ENCODE measurements around the gene CPEB1.
"Not testable (repeated sequence)": the region's sequence is repeated elsewhere in the genome, so short reads cannot be mapped to it uniquely, and the experiment has no call there.

Gene CPEB1

DNA sequence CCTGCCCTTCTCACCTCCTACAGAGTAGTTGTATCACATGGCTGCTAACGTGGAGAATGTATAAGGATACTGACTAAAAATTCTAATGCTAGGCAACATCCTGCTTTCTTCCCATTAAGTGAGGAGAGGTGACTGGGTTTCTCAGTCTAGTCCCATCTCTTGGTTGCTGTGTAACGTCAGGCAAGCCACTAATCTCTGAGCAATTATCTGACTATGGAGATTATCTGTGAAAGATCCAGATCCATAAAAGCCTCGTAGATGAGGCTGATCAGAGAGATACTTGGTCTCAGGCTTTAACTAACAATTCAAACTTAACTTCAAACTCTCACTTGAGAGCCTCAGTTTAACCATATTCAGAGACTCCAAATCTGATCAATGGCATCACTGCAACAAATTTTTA lies 102.2 kb downstream of the CPEB1 start:
- DNase-seq (ENCODE audit: low read depth in 2 of 2) = no peak

DNA sequence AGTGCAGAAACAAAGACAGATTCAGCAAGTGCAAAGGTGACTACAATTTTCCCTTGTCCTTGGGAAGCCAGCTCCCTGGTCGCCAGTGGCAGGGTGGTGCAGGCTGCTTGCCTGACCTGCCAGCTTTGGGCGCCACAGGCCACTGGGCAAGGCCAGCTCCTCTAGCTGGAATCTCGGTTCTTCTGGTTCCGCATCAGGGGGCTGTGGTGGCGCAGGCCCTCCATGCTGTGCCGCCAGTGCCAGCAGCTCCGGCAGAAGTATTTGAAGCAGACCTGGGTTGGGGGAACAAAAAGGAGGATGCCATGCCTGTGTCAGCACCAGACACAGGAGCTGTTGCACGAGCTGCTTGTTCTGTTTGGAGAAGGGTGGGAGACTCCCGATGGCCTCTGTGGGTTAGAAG lies 102.7 kb downstream of the CPEB1 start:
- no peak for DNase-seq (ENCODE audit: low read depth in 2 of 2)

DNA sequence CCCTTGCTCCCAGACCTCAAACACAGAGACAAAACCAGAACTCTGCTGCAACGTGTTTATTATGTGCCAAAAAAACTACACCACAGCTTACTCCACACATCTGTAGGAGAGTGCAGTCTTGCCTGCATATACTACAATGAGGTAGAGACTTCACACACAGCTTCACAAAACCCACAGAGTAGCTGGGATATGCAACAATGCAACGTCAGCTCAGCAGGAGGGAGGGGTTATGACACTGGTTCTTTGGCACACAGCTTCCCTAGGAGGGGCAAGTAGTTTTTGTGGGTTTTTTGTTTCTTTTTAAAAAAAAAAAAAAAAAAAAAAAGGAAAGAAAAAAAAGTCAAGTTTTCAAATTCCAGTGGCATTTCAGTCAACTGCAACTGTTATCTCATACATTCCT lies 104.0 kb downstream of the CPEB1 start:
- peak; percentile 54 to 55 for DNase-seq (ENCODE audit: low read depth in 2 of 2)

DNA sequence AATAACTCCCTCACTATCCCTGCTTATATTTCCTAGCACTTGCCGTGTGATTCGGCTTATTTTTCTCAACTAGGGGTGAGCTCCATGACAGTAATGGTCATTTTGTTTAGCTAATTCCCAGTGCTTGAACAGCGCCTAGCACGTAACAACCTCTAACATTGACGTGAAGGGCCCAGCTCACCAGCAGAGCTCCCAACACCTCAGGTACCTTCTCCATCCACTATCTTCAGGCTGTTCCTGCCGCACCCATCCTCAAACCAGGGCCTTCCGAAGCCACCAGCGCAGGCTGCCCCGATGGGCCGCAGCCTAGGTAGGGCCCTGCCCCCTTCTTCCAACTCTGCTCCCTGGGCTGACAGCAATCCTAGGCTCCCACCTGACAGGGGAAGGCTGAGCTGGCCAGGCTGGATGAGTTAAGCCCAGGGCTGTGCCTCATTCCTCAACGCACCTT lies 106.2 kb downstream of the CPEB1 start:
- DNase-seq (ENCODE audit: low read depth in 2 of 2) = no peak

DNA sequence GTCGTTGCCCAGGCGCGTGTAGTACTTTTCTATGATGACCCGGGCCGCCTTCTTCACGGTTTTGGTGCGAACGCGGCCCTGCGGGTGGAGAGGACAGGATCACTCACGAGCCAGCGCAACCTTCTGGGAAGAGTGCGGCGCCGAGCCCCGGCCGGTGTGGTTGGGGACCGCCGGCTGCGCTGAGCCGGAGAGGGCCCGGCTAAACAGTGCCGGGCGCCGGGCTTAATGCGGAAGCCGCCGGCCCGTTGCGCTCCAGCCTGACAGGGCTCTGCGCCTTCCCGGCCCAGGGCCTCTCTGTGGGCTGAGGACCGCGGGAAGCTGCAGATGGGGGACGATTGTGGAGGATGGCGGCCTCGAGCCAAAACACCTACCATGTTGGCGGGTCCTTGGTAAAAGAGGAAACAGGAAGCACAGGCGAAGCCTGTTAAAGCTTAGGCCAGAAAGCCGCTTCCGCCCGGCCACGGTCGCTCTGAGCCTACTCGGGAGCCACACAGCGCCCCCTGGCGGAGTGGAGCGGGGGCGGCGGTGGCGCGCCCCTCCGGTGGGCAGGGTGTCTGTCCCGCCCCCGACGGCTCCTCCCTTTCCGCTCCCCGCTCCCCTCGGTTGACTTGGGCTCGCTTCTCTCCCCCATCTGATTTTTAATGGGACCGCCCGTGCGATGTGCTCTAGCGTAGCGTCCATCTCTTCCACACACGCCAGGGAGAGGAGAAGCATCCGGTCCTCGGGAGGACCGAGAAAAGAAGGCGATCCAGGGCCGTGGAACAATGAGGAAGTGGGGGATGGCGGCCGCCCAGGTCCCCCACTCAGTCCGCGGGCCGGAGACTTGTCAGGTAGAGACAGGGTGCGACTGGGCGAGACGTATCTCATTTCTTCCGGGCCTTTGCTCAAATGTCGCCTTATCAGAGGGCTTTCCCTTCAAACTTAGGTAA lies 106.8 kb downstream of the CPEB1 start, which contains the start of gene RPS17:
TSS of gene RPS17 (minus strand) at position 403 of the 929 bp plus-strand sequence. CDS start at position 374, 29 bp downstream.
- DNase-seq (ENCODE audit: low read depth in 2 of 2) = peak; percentile 92

DNA sequence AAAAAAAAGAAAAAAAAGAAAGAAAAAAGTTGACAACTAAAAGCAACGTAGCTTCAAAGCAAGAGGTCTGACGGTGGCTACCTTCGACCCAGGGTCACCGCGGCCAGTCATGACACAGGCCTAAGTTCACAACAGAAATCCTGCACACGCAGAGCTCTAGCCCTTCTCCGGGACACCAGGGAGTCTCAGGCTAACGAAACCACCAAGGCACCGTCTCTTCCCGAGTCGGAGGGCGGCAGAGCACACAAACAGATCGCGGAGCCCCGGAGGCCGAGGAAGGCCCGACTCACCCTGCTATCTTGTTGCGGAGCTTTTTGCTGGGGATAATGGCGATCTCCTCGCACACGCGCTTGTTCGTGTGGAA lies 107.5 kb downstream of the CPEB1 start:
- no peak for DNase-seq (ENCODE audit: low read depth in 2 of 2)

DNA sequence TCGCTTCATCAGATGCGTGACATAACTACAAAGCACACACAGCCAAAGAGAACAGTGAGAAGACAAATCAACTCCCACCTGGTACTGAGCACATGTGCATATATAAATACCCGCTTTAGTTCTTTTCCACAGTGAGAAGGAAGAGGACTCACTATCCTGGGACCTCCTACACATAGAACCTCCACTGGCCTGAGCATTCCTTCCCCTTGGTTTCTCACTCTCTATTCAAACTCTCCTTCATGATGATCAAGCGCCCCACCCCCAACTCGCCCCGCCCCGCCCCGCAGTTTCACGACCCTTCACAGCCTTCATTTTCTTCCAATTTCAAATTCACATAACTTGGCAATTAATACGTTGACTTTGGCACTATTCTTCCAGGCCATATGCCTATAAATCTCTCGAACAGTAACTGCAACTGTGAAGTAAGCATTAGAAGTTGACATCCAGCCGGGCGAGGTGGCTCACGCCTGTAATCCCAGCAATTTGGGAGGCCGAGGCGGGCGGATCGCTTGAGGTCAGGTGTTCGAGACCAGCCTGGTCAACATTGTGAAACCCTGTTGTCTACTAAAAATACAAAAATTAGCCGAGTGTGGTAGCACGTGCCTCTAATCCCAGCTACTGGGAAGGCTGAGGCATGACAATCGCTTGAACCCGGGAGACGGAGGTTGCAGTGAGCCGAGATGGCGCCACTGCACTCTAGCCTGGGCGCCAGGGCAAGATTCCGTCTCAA lies 108.0 kb downstream of the CPEB1 start:
- DNase-seq (ENCODE audit: low read depth in 2 of 2) = no peak

DNA sequence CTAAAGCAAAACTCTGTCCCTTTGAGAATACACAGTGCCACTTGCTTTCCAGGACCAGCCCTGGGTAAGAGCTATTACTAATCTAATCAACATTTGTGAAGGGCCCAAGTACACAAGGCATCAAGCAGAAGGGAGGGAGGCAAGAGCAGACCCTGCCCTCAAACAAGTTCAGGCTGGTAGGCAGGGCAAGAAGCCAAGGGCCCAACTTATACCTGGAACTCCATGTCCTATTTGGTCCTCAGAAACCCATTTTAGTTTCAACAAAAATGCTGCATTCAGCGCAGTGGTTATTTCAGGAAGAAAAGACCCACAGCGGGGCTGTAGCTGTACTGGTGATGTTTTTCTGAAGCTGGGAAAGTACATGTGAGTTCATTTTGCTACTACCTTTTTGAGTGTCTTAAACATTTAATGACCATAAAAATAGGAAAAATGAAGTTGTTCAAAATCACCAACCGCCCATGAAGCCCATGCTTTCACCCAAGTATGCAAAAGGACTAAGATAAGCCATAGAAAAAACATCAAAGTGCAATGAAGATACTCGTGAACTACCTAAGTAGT lies 109.7 kb downstream of the CPEB1 start:
- DNase-seq (ENCODE audit: low read depth in 2 of 2) = no peak

DNA sequence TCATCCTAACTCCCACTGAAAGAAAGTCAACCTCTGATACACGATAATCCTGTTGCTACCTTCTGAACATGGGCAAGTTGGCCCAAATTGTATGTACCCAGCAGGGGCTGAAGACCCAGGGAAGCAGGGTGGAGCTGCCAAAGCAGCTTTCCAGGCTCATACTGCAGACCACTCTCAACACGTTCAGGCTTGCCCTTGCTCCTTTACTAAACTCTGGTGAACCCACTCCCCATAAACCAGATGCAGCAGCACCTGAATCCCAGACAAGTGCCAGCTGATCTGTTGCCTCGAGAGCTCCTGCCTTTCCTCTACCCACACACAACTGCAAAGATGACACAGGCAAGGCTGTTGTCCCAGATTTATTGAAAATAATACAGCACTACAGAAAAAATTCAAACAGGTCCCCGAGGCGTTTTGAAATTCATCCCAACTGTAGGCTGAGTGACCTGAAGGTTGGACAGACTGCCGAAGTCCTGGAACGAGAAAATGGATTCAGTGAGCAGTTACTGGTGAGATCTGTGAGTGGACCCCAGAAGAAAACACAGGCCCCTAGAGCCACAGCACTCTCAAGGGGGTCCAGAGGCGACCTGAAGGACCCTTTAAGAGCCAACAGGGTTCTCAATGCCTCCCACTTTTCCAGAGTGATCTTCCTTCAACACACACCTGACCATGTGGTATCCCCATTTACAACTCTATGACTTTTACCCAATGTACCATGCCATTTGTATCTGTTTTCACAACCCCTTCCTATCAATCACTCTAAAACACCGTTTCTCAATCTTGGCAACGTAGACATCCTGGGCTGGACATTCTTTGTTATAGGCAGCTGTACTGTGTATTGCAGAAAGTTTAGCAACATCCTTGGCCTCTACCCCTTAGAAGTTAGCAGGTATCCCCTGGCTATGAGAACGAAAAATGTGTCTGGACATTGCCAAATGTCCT lies 110.5 kb downstream of the CPEB1 start:
- no peak for DNase-seq (ENCODE audit: low read depth in 2 of 2)

DNA sequence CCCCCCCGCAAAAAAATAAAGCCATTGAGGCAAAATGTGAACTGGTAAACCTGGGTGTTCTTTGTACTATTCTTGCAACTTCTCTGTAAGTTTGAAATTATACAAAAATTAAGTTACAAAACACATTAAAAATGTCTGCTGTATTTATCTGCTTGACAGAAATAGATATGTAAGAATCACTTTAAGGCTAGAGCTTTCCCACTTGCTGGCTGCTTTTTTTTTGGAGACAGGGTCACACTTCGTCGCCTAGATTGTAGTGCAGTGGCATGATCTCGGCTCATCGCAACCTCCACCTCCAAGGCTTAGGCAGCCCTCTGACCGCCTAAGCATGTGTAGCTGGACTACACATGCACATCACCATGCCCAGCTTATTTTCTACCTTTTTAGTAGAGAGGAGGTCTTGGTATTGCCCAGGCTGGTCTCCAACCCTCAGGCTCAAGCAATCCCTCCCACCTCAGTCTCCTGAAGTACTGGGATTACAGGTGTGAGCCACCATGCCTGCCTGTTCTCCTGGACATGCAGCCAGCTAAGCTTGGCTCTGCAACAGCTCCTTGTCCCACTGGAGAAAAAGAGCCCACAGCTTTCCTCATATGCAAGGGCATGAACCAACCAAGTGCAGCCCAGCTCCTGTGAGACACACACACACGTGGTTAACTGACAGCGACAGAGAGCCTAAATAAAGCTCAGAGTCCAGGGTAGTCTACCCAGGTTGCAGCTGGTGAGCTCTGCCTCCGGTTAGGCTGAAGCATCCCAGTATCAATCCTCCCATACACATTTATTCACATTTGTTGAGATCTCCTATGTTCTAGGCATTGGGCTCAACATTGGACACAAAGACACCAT lies 111.4 kb downstream of the CPEB1 start:
- no peak for DNase-seq (ENCODE audit: low read depth in 2 of 2)

DNA sequence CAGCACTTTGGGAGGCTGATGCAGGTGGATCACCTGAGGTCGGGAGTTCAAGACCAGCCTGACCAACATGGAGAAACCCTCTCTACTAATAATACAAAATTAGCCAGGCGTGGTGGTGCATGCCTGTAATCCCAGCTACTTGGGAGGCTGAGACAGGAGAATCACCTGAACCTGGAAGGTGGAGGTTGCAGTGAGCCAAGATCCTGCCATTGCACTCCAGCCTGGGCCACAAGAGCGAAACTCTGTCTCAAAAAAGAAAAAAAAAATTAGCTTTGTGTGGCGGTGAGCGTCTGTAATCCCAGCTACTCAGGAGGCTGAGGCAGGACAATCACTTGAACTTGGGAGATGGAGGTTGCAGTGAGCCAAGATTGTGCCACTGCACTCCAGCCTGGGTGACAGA lies 112.0 kb downstream of the CPEB1 start:
- DNase-seq (ENCODE audit: low read depth in 2 of 2) = not testable (repeated sequence)

DNA sequence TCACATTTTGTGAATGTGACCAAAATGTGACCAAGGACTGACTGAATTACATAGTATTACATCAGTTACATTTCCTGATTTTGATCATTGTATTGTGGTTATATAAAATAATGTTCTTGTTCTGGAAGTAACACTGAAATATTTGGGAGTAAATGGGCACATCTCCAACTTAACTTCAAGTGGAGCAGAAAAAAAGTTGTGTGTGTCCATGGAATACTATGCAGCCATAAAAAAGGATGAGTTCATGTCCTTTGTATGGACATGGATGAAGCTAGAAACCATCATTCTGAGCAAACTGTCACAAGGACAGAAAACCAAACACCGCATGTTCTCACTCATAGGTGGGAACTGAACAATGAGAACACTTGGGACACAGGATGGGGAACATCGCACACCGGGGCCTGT lies 112.7 kb downstream of the CPEB1 start:
- DNase-seq (ENCODE audit: low read depth in 2 of 2) = not testable (repeated sequence)

DNA sequence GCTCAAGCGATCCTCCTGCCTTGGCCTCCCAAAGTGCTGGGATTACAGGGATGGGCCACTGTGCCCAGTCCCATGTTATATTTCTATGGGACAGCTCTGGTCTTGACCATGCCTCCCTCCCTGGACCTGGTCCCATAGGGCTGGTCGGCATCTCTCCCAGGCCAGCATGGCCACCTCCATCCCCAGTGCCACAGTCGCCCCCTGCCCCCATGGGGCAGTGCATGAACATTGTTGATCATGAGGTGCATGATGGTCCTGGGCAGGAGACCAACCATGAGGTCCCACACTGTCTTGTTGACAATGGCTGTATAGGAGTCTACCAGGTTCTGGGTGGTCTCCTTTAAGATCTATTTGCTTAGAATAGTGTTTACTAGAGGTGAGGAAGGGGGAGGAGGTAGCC lies 113.4 kb downstream of the CPEB1 start:
- no peak for DNase-seq (ENCODE audit: low read depth in 2 of 2)

DNA sequence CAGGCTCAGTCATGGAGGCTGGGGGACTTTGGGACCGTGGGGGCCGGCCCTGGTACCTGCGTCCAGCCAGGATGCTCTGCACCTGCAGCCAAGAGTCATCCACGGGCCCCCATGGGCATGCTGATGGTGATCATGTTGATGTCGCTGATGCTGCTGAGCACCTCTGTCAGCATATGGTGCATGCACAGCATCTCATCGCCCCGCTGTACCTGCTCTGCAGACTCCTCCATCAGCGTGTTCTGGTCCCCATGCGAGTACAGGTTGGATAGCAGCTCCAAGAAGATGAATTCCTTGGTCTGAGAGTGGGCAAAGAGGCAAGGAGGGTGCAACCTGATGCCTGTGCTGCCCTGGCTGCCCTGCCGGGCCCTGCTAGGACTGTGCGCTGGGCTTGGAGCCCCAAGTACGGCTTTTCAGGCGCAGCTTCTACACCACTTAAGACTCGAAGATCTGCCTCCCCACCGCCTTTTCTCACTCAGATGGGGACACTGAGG lies 114.1 kb downstream of the CPEB1 start:
- DNase-seq (ENCODE audit: low read depth in 2 of 2) = no peak

DNA sequence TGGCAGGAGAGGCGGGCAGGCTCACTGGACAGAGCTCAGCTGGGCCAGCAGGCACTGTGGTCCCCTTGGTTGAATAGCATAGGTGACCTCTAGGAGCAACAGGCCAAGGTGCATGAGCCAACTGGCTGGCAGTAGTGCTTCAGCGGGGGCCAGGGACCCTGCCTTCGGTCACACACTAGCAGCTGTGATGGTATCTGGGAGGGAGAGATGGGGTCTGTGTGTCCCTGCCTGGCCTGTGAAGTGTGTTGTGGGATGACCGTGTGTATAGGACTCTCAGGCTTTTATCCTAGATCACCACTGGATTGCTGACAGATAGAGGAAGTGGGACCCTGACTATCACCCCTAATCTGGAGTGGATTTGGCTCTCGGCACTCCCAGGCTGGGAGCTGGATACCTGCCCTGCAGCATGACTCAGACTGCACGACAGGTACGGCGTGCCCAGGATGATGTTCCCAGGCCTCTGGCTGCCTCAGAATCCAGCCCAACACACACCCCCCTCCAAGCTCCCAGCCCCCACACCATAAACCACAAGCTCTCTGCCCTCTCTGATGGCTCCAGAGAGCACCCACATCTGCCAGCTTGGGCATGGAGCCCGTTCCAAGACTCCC lies 114.7 kb downstream of the CPEB1 start:
- DNase-seq (ENCODE audit: low read depth in 2 of 2) = no peak

DNA sequence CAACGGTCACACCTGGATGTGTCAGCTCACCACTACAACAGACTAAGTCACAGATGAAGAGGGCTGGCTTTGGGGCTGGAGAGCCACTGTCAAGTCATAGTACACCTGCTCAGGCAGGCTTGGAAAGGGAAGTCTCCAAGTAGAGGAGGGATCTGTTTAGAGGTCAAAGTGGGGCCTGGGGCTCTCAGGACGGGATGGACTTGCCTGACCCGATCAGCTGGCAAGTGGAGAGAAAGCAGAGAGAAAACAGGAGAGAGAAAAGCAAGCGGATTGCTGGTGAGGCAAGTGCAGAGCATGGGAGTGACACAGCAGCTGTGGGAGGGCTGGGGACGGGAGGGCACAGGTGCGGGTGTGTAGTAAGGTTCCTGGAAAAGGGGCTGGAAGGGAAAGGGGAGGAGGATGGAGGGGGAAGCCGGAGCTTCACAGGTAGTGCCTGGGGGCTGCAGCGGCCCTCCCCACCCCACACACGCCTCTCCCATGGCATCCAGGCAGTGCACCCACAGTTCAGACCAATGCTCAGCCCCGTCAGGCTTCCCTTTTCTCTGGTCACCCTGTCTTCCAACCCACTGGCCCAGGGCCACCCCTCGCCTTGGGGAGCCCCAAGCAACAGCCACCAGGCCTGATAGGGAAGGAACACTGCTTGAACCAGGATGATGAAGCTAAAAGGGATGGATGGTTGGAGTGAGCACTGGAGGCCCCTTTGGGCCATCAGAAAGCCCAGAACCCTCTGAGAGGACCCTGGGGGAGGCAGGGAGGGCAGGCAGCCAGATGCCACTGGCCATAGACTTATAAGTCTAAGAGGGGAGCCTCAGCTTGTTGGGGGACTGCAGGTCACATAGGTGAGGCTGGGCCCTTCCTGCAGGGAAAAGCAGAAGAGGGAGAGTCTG lies 115.4 kb downstream of the CPEB1 start:
- no peak for DNase-seq (ENCODE audit: low read depth in 2 of 2)

DNA sequence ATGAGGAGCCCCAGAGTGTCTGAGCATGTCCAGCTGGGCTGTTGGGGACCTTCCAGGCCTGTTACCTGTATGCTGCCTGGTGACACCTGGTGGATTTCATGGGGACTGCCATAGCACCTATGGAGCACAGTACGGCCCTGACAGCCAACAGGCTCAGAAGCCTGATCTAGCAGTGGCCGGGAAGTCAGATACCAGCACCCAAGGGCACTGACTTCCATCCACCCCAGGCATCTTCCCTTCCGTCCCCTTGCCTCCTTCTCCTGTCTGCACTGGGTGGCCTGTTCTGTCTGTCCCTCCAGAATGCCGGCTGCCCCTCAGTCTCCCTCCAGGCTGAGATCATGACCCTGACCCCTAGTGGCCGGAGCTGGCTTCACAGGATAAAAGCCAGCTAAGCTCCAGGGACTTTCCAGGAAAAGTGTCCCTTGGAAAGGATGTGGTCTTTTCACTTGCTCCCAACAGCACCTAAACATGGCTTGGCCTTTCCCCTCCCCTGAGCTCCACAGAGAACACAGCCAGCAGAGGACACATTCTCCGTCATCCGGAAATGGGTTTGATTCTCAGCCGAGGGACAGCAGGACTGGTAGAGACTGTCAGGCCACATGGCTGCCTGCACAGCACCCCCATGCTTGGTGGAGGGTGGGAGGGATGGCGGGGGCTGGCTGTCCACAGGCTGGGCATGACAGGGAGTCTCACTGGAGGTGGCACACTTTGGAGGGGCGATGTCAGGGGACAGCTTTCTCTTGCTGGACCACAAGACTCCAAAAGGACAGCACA lies 116.4 kb downstream of the CPEB1 start:
- peak in 1 of 2 experiments; percentile 12 for DNase-seq (ENCODE audit: low read depth in 2 of 2)

DNA sequence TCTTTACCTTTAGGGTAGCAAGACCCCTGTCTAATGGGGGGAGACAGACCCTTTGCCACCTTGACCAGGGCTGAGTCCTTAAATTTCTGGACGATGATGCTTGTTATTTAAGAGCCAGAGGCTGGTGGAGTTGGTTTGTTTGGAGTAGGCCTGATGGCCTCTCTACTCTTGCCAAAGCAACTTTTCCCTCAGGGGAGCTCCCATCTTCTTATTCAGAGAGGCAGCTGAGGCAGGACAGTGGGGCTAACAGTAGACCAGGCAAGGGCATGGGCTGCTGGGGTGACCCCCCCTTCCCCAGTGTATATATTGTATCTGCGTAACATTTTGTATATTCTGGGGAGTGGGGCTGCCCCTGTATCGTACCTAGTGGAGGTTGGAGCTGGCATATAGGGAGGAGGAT lies 117.2 kb downstream of the CPEB1 start:
- no peak for DNase-seq (ENCODE audit: low read depth in 2 of 2)
